ENCODE results near the gene DLX2. TPM values are rescaled to one million over a fixed set of nuclear protein-coding genes. Genes with fewer than 3 reads are reported as not detected.
"Not testable (repeated sequence)": the region's sequence is repeated elsewhere in the genome, so short reads cannot be mapped to it uniquely, and the experiment has no call there.

Gene DLX2
- total and polyA plus RNA-seq, 7 experiments from 2014 or later, result 0.16 to 0.34 TPM; not detected in 5

- Histone ChIP-seq H3K4me3 (ENCODE audit: low read length) (no peak overlapping the region), H3K27ac (ENCODE audit: low read depth, low read length) (no peak overlapping the region), H3K4me1 (ENCODE audit: control insufficient read depth in 2 of 2, insufficient read depth in 2 of 2, low read length in 2 of 2) (no peaks in the 10 kb centered on the region), H3K36me3 (ENCODE audit: control insufficient read depth in 2 of 3, insufficient read depth in 3 of 3, low read length in 3 of 3) (no peaks in the 10 kb centered on the region), H3K27me3 (ENCODE audit: control insufficient read depth in 2 of 2, insufficient read depth in 2 of 2, low read length in 2 of 2) (peaks cover 0 to 3% of the 10 kb centered on the region in 2 donors), H3K9me3 (ENCODE audit: control insufficient read depth in 2 of 3, low read length in 3 of 3) (no peaks in the 10 kb centered on the region)
- H3K36me3 Mint-ChIP-seq, result peaks cover 2 to 34% (median 18%) of the 10 kb centered on the region in 5 donors
- H3K4me1 Mint-ChIP-seq, result no peaks in the 10 kb centered on the region
- DNase-seq (no peak), ATAC-seq (no peak)
- peaks cover 21 to 71% (median 30%) of the 10 kb centered on the region in 5 donors for H3K27me3 Mint-ChIP-seq
- no peak overlapping the region for H3K27ac Mint-ChIP-seq
- intact Hi-C loops (cut with micrococcal nuclease), result no loop called here
- ChIA-PET POLR2A (interaction anchor here (0.7 kb wide), 1 partner anchor 60 kb away, joined by 4 read pairs; no protein-coding TSS in a partner anchor), CTCF (no interaction called here)
- H3K4me3 Mint-ChIP-seq, result no peak overlapping the region
- no peaks in the 10 kb centered on the region for H3K9me3 Mint-ChIP-seq
Measured at GRCh38 chr2:172074254-172074653, 28.4 kb downstream of the DLX2 start.

GRCh38 chr2:172073518-172073917 lies 29.2 kb downstream of the DLX2 start:
- no peak for DNase-seq
- no peaks in the 10 kb centered on the region for H3K27me3 ChIP-seq (ENCODE audit: control insufficient read depth in 2 of 2, insufficient read depth in 2 of 2, low read length in 2 of 2)
- H3K36me3 ChIP-seq (ENCODE audit: control insufficient read depth in 2 of 3, insufficient read depth in 3 of 3, low read length in 3 of 3), result no peaks in the 10 kb centered on the region
- ChIA-PET POLR2A (interaction anchor here (0.7 to 0.9 kb wide), 2 partner anchors 18 to 61 kb away, joined by 3 to 4 read pairs; no protein-coding TSS in a partner anchor), CTCF (no interaction called here)
- peaks cover 2 to 39% (median 22%) of the 10 kb centered on the region in 5 donors for H3K36me3 Mint-ChIP-seq
- H3K4me3 ChIP-seq (ENCODE audit: low read length), result no peak overlapping the region
- intact Hi-C loops (cut with micrococcal nuclease), result no loop called here
- no peak overlapping the region for H3K27ac Mint-ChIP-seq
- ATAC-seq, result no peak
- H3K27ac ChIP-seq (ENCODE audit: low read depth, low read length), result no peak overlapping the region
- H3K4me3 Mint-ChIP-seq, result no peak overlapping the region
- H3K9me3 Mint-ChIP-seq, result peaks cover 0 to 2% (median 0%) of the 10 kb centered on the region in 11 donors
- peaks cover 20 to 68% (median 22%) of the 10 kb centered on the region in 5 donors for H3K27me3 Mint-ChIP-seq
- no peaks in the 10 kb centered on the region for H3K4me1 Mint-ChIP-seq
- no peaks in the 10 kb centered on the region for H3K9me3 ChIP-seq (ENCODE audit: control insufficient read depth in 2 of 3, low read length in 3 of 3)
- H3K4me1 ChIP-seq (ENCODE audit: control insufficient read depth in 2 of 2, insufficient read depth in 2 of 2, low read length in 2 of 2), result no peaks in the 10 kb centered on the region

GRCh38 chr2:172072706-172073105 lies 30.0 kb downstream of the DLX2 start:
- no peaks in the 10 kb centered on the region for H3K4me1 Mint-ChIP-seq
- intact Hi-C loops (cut with micrococcal nuclease), result no loop called here
- DNase-seq, result no peak

GRCh38 chr2:172072303-172072702 lies 30.4 kb downstream of the DLX2 start:
- H3K4me3 ChIP-seq (ENCODE audit: low read length), result no peak overlapping the region
- ChIA-PET POLR2A (no interaction called here), CTCF (no interaction called here)
- intact Hi-C loops (cut with micrococcal nuclease), result no loop called here
- ATAC-seq, result no peak
- H3K9me3 ChIP-seq (ENCODE audit: control insufficient read depth in 2 of 3, low read length in 3 of 3), result no peaks in the 10 kb centered on the region
- no peaks in the 10 kb centered on the region for H3K36me3 ChIP-seq (ENCODE audit: control insufficient read depth in 2 of 3, insufficient read depth in 3 of 3, low read length in 3 of 3)
- H3K27me3 ChIP-seq (ENCODE audit: control insufficient read depth in 2 of 2, insufficient read depth in 2 of 2, low read length in 2 of 2), result no peaks in the 10 kb centered on the region
- Mint-ChIP-seq H3K36me3 (peaks cover 2 to 39% (median 28%) of the 10 kb centered on the region in 5 donors), H3K27ac (no peak overlapping the region), H3K4me3 (no peak overlapping the region), H3K9me3 (peaks cover 0 to 2% (median 0%) of the 10 kb centered on the region in 11 donors), H3K27me3 (peaks cover 14 to 60% (median 22%) of the 10 kb centered on the region in 5 donors), H3K4me1 (no peaks in the 10 kb centered on the region)
- no peaks in the 10 kb centered on the region for H3K4me1 ChIP-seq (ENCODE audit: control insufficient read depth in 2 of 2, insufficient read depth in 2 of 2, low read length in 2 of 2)
- no peak for DNase-seq
- H3K27ac ChIP-seq (ENCODE audit: low read depth, low read length), result no peak overlapping the region

More at GRCh38 chr2:172072706-172073105, 30.0 kb downstream of the DLX2 start:
- CTCF ChIA-PET, result no interaction called here
- Mint-ChIP-seq H3K27me3 (peaks cover 14 to 61% (median 22%) of the 10 kb centered on the region in 5 donors), H3K27ac (no peak overlapping the region), H3K9me3 (peaks cover 0 to 2% (median 0%) of the 10 kb centered on the region in 11 donors), H3K36me3 (peaks cover 2 to 39% (median 25%) of the 10 kb centered on the region in 5 donors), H3K4me3 (no peak overlapping the region)
- ATAC-seq, result no peak
- Histone ChIP-seq H3K27me3 (ENCODE audit: control insufficient read depth in 2 of 2, insufficient read depth in 2 of 2, low read length in 2 of 2) (no peaks in the 10 kb centered on the region), H3K9me3 (ENCODE audit: control insufficient read depth in 2 of 3, low read length in 3 of 3) (no peaks in the 10 kb centered on the region), H3K4me1 (ENCODE audit: control insufficient read depth in 2 of 2, insufficient read depth in 2 of 2, low read length in 2 of 2) (no peaks in the 10 kb centered on the region), H3K27ac (ENCODE audit: low read depth, low read length) (no peak overlapping the region), H3K36me3 (ENCODE audit: control insufficient read depth in 2 of 3, insufficient read depth in 3 of 3, low read length in 3 of 3) (no peaks in the 10 kb centered on the region), H3K4me3 (ENCODE audit: low read length) (no peak overlapping the region)
- POLR2A ChIA-PET, result interaction anchor here (0.9 kb wide), 1 partner anchor 19 kb away, joined by 3 read pairs; no protein-coding TSS in a partner anchor

GRCh38 chr2:172070936-172071335 lies 31.8 kb downstream of the DLX2 start:
- intact Hi-C loops (cut with micrococcal nuclease), result no loop called here
- ATAC-seq, result no peak

GRCh38 chr2:172067905-172068304 lies 34.8 kb downstream of the DLX2 start:
- ATAC-seq; intact Hi-C loops (cut with micrococcal nuclease); H3K27me3 ChIP-seq (ENCODE audit: control insufficient read depth in 2 of 2, insufficient read depth in 2 of 2, low read length in 2 of 2); H3K4me3 Mint-ChIP-seq; H3K4me1 Mint-ChIP-seq; POLR2A ChIA-PET; H3K9me3 ChIP-seq (ENCODE audit: control insufficient read depth in 2 of 3, low read length in 3 of 3); H3K27ac Mint-ChIP-seq; DNase-seq; H3K36me3 ChIP-seq (ENCODE audit: control insufficient read depth in 2 of 3, insufficient read depth in 3 of 3, low read length in 3 of 3); CTCF ChIA-PET; H3K9me3 Mint-ChIP-seq; H3K27ac ChIP-seq (ENCODE audit: low read depth, low read length); H3K4me3 ChIP-seq (ENCODE audit: low read length); H3K4me1 ChIP-seq (ENCODE audit: control insufficient read depth in 2 of 2, insufficient read depth in 2 of 2, low read length in 2 of 2): not testable (repeated sequence)
- peaks cover 7 to 31% (median 11%) of the 10 kb centered on the region in 5 donors for H3K27me3 Mint-ChIP-seq
- H3K36me3 Mint-ChIP-seq, result peaks cover 0 to 54% (median 43%) of the 10 kb centered on the region in 5 donors

More at GRCh38 chr2:172070936-172071335, 31.8 kb downstream of the DLX2 start:
- H3K27ac ChIP-seq (ENCODE audit: low read depth, low read length), result no peak overlapping the region
- H3K36me3 Mint-ChIP-seq, result peaks cover 2 to 48% (median 32%) of the 10 kb centered on the region in 5 donors
- CTCF ChIA-PET, result no interaction called here
- H3K27me3 Mint-ChIP-seq, result peaks cover 12 to 51% (median 21%) of the 10 kb centered on the region in 5 donors
- H3K4me1 Mint-ChIP-seq, result peaks cover 0 to 6% (median 0%) of the 10 kb centered on the region in 7 donors
- no peak overlapping the region for H3K4me3 Mint-ChIP-seq
- H3K9me3 ChIP-seq (ENCODE audit: control insufficient read depth in 2 of 3, low read length in 3 of 3), result no peaks in the 10 kb centered on the region
- H3K9me3 Mint-ChIP-seq, result peaks cover 0 to 2% (median 0%) of the 10 kb centered on the region in 11 donors
- no peaks in the 10 kb centered on the region for H3K27me3 ChIP-seq (ENCODE audit: control insufficient read depth in 2 of 2, insufficient read depth in 2 of 2, low read length in 2 of 2)
- no peaks in the 10 kb centered on the region for H3K4me1 ChIP-seq (ENCODE audit: control insufficient read depth in 2 of 2, insufficient read depth in 2 of 2, low read length in 2 of 2)
- POLR2A ChIA-PET, result no interaction called here
- no peak for DNase-seq
- no peaks in the 10 kb centered on the region for H3K36me3 ChIP-seq (ENCODE audit: control insufficient read depth in 2 of 3, insufficient read depth in 3 of 3, low read length in 3 of 3)
- H3K4me3 ChIP-seq (ENCODE audit: low read length), result no peak overlapping the region
- no peak overlapping the region for H3K27ac Mint-ChIP-seq

GRCh38 chr2:172066394-172066886 lies 36.3 kb downstream of the DLX2 start:
- no peak overlapping the region for H3K4me3 Mint-ChIP-seq
- intact Hi-C loops (cut with micrococcal nuclease), result no loop called here
- no peaks in the 10 kb centered on the region for H3K4me1 ChIP-seq (ENCODE audit: control insufficient read depth in 2 of 2, insufficient read depth in 2 of 2, low read length in 2 of 2)
- H3K27ac Mint-ChIP-seq, result no peak overlapping the region
- H3K4me3 ChIP-seq (ENCODE audit: low read length), result no peak overlapping the region
- peaks cover 0 to 48% (median 39%) of the 10 kb centered on the region in 5 donors for H3K36me3 Mint-ChIP-seq
- peaks cover 0 to 3% (median 0%) of the 10 kb centered on the region in 11 donors for H3K9me3 Mint-ChIP-seq
- H3K4me1 Mint-ChIP-seq, result peaks cover 0 to 6% (median 0%) of the 10 kb centered on the region in 7 donors
- no peaks in the 10 kb centered on the region for H3K27me3 ChIP-seq (ENCODE audit: control insufficient read depth in 2 of 2, insufficient read depth in 2 of 2, low read length in 2 of 2)
- CTCF ChIA-PET, result interaction anchor here (0.7 kb wide), 1 partner anchor 175 kb away, joined by 3 read pairs; no protein-coding TSS in a partner anchor
- peak in 1 of 9 donors; percentile 3 for DNase-seq
- no peak for ATAC-seq
- no peaks in the 10 kb centered on the region for H3K9me3 ChIP-seq (ENCODE audit: control insufficient read depth in 2 of 3, low read length in 3 of 3)
- peaks cover 0 to 6% (median 0%) of the 10 kb centered on the region in 3 experiments for H3K36me3 ChIP-seq (ENCODE audit: control insufficient read depth in 2 of 3, insufficient read depth in 3 of 3, low read length in 3 of 3)
- peaks cover 0 to 23% (median 4%) of the 10 kb centered on the region in 5 donors for H3K27me3 Mint-ChIP-seq
- no peak overlapping the region for H3K27ac ChIP-seq (ENCODE audit: low read depth, low read length)
- POLR2A ChIA-PET, result no interaction called here
